Hippocampal formation (tissue), 2 donors: ENCODE measurements around the gene ACTL7A.
"Not testable (repeated sequence)": the region's sequence is repeated elsewhere in the genome, so short reads cannot be mapped to it uniquely, and the experiment has no call there.

Source experiments
- DNase-seq, 2 donors: peaks; one replicate each; lab custom pipeline; 2025; lab: John Stamatoyannopoulos, UW

ACTL7A gene

GRCh38 chr9:108848296-108848695 is 13.8 kb upstream of the ACTL7A start:
- DNase-seq: not testable (repeated sequence)

- no peak for DNase-seq
These were observed 11.7 kb upstream of the ACTL7A start for GRCh38 chr9:108850293-108850897.

GRCh38 chr9:108851138-108851537 is 10.9 kb upstream of the ACTL7A start:
- DNase-seq: no peak

GRCh38 chr9:108852079-108852478 is 10.0 kb upstream of the ACTL7A start:
- no peak for DNase-seq

- DNase-seq: no peak
These were observed 8.0 kb upstream of the ACTL7A start for GRCh38 chr9:108854094-108854493.

- DNase-seq: no peak
These were observed 7.2 kb upstream of the ACTL7A start for GRCh38 chr9:108854641-108855528.

GRCh38 chr9:108855529-108855886 is 6.6 kb upstream of the ACTL7A start:
- no peak for DNase-seq

GRCh38 chr9:108855888-108856287 is 6.2 kb upstream of the ACTL7A start, which contains the start of gene ACTL7B:
Gene ACTL7B (minus strand): TSS chr9:108855986. CDS start chr9:108855930, 56 bp downstream.
- DNase-seq: no peak

- no peak for DNase-seq
These were observed 4.5 kb upstream of the ACTL7A start for GRCh38 chr9:108857572-108857971.

GRCh38 chr9:108859459-108860114 is 2.5 kb upstream of the ACTL7A start:
- DNase-seq: no peak

GRCh38 chr9:108860354-108860753 is 1.7 kb upstream of the ACTL7A start:
- no peak for DNase-seq

- no peak for DNase-seq
These were observed 1.3 kb upstream of the ACTL7A start for GRCh38 chr9:108860764-108861163.

GRCh38 chr9:108861464-108861863 is 602 bp upstream of the ACTL7A start:
- no peak for DNase-seq

- DNase-seq: no peak
These were observed 1.8 kb downstream of the ACTL7A start for GRCh38 chr9:108863891-108864290.

GRCh38 chr9:108864446-108864845 is 2.4 kb downstream of the ACTL7A start:
- DNase-seq: no peak

- no peak for DNase-seq
These were observed 3.0 kb downstream of the ACTL7A start for GRCh38 chr9:108865037-108865436.

- no peak for DNase-seq
These were observed 3.9 kb downstream of the ACTL7A start for GRCh38 chr9:108866001-108866420.

GRCh38 chr9:108867116-108867515 is 5.0 kb downstream of the ACTL7A start:
- no peak for DNase-seq

GRCh38 chr9:108867829-108868228 is 5.8 kb downstream of the ACTL7A start:
- DNase-seq: no peak

- DNase-seq: no peak
These were observed 7.1 kb downstream of the ACTL7A start for GRCh38 chr9:108869092-108869725.

- DNase-seq: no peak
These were observed 12.2 kb downstream of the ACTL7A start for GRCh38 chr9:108874058-108874788.

- no peak for DNase-seq
These were observed 14.4 kb downstream of the ACTL7A start for GRCh38 chr9:108876425-108876824.
